ENCODE measurements around the gene NEMF.
A peak's percentile ranks its signal among the peaks of the same experiment; 100 is the strongest.
"Not testable (repeated sequence)": the region's sequence is repeated elsewhere in the genome, so short reads cannot be mapped to it uniquely, and the experiment has no call there.

Gene NEMF

DNA sequence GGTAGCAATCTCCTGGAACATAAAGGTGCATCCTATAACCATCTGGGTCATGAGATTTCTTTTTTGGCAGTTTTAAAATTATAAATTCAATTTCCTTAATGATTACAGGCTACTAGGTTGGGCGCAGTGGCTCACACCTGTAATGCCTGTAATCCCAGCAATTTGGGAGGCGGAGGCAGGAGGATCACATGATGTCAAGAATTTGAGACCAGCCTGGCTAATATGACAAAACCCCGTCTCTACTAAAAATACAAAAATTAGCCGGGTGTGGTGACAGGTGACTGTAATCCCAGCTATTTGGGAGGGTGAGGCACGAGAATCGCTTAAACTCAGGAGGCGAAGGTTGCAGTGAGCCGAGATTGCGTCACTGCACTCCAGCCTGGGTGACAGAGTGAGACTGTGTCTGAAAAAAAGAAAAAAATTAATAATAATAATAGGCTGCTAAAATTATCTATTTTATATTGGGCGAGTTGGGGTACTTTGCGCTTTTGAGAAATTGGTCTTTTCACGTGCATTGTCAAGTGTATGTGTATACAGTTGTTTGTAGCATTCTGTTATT, 23.1 kb upstream of the NEMF start:
- no peak for DNase-seq

DNA sequence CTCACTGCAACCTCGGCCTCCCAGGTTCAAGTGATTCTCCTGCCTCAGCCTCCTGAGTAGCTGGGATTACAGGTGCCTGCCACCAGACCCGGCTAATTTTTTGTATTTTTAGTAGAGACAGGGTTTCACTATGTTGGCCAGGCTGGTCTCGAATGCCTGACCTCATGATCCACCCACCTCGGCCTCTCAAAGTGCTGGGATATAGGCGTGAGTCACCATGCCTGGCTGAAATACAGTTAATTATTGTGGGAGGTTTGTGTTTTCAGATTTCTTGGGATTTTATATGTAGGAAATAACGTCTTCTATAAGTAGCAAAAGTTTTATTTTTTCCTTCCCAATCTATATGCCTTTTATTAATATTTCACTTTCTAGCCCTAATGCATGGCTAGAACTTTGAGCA, 21.0 kb upstream of the NEMF start:
- DNase-seq, result not testable (repeated sequence)

DNA sequence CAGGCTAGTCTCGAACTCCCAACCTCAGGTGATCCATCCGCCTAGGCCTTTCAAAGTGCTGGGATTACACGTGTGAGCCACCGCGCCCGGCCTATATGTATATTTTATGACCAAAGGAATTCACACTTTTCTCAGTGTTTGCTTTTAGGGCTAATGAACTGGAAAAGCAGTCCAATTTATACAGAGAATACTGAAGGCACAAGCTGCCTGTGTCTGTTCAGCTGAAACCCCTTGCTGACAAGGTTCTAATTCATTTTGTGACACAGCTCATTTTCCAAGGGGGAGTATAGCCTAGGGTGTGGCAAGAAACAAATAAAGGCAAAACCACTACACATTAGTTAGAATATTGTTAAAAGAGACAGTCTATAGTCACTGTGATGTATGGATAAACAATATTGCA, 18.3 kb upstream of the NEMF start:
- no peak for DNase-seq

DNA sequence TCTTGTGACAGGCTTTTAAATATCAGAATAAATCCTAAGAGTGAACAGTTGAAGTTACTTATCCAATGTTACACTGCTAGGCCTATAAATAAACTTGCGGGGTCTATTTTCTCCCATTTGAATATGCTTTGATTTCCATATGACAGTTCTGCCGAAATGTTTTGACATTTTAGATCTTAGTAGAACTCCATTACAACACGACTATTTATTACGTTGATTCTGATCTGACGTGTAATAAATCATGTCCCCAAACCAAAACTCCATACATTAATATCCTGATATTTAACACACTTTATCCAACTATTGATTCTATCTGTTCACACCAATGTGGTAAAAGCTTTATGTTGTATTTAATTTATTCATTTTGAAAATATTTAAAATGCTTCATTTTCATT, 16.1 kb upstream of the NEMF start:
- no peak for DNase-seq

DNA sequence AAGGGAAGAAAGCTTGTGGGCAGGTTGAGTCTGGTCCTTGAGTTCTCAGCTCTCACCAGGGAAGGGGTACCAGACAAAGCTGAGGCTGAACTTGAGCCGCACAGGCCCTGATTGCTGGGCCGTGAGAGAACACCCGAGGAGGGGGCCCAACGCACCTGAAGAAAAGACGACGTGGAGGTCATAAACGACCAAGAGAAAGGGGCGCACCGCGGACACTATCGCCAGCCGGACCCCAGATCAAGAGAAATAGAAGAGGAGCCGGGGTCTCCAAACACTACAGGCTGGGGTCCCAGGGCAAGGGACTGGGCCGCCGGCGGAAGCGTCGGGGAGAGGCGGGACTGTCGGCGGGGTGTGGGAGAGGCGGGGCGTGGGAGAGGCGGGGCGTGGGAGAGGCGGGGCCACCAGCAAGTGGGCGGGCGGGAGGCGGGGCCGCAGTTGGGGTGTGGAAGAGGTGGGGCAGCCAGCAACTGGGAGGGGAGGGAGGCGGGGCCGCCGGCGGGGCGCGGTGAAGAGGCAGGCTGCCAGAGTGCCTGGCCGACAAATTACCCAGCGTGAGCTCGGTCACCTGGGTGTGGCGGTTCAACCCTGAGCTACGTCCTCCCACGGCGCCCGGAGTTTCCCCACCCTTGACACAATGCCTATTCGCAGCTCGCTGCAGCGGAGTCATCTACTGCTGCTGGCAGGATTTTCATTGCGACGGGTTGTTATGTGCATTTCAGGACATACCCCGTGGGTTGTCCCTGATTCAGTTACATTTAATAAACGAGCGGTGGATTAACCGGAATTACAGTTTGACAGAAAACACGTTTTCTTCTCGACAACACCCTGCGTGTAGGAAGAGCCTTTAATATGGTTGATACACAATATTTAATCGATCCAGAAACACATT, 15.5 kb upstream of the NEMF start:
- DNase-seq, result peak; percentile 96

DNA sequence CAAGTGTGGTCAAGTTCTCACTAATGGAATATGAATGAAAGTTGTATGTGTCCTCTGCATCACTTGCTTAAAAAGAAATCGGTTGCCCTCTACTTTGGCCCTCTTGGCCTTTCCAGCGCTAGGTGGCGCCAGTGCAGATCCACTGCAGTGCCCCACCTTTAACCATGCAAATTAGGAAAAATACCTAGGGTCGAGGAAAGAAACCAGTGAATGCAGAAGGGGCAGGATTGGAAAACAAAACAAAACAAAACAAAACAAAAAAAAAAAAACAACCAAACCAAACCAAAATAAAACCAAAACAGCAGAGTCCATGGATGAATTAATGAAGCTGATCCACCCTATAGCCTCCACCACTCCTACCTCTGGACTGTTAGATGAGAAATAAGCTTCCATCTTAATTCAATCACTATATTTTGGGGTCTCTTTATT, 12.9 kb upstream of the NEMF start:
- DNase-seq, result peak; percentile 73

DNA sequence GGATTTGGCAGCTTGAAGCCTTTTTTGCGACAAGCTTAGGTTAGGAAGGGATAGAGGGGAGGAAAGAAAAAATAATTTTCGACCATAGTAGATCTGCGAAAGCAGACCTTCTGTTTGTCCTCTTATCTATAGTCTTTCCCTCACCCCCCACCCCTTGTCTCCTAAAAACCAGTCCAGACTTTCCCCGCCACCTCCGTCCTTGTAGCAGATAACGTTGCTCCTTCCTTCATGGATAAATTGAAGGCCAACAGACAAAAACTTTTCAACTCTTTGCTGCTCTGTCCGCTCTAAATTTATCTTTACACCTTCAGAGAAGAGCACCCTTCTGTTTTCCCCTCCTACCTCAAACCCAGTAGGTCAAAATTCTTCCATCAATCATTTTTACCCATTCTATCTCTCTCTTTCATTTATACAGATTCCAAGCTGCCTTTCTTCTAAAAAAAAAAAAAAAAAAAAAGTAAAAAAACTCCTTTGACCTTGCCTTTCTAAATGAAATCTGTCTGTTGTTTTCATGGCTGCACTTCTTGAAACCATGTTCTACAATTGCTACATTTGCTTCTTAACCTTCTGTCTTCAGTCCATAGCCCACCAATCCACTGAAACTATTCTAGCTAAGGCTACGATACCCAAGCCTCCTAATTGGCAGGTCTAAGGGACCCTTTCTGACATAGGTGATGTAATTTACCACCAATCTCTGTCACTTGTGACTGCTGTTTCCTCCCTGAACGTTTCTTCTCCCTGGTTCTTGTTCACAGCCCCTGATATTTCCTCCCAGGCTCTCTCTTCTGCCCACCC, 11.1 kb upstream of the NEMF start:
- DNase-seq, result no peak

DNA sequence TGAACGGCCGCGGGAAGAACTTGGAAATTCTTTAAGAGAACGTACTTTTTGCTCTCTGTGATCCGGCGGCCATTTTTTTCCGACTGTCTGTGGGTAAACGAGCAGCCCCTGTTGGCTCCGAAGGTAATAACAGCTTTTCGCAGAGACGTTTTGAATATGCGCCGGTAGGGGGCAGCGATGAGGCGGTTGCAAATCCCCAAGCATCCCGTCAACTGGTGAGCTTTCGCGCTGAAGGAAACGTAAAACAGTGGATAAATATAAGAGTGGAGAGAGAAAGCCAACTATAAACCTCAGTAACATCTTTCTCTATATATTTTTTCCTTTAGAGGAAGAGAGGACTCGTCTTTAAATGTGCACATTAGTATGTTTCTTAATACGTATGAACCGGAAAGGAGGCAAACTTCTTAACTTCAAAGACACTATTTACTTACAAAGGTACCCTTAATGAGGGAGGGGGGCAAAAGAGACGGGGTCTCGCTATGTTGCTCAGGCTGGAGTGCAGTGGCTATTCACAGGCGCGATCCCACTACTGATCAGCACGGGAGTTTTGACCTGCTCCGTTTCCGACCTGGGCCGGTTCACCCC, 9.6 kb upstream of the NEMF start:
- peak; percentile 78 for DNase-seq

DNA sequence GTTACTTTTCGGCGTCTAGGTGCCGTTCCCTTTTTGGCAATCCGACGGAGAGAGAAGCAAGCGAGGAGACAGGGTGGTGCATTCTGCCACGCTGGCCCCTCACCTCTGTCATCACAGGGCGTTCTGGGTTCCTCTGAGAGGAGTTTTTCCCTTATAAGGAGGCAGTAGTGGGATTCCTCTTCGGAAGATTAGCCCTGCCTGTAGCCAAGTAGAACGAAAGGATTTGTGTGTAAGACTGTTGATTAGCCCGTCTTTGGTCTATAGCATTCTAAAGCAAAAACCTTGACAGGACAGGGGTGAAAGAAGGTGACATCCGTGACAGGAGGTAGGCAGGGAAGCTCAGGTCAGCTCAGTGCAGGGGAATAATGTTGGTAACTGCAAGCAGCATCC, 9.1 kb upstream of the NEMF start:
- DNase-seq, result peak; percentile 41

DNA sequence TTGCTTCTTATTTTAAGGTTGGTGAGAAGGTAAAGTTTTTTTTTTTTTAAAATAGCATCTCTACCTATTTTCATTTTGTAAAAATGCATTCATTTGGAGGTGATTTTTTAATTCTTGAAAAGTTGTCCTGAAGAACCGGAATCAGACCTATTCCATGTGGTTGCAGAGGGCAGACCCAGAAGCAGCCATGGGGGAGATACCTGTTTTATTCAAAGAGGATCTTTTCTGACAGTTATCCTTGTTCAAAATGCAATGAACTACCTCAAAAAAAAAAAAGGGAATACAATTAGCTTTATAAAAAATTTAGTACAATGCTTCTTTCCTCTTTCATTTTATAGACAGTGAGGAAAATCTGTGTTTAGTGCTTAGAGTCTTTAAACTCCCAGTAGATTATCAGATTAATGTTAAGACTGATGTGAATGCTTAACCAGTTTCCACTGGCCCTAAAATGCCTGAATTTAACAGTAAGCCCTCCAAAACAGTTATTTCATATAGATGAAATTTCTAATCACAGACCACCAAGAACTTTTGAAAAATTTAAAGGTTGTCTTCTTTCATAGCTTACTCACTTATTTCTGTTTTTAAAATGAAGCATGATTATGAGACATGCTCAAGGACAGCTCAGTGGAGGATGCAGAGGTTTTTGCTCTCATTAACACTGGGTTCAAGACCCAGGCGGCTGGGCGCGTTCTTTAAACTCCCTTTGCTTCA, 8.6 kb upstream of the NEMF start:
- DNase-seq, result no peak

DNA sequence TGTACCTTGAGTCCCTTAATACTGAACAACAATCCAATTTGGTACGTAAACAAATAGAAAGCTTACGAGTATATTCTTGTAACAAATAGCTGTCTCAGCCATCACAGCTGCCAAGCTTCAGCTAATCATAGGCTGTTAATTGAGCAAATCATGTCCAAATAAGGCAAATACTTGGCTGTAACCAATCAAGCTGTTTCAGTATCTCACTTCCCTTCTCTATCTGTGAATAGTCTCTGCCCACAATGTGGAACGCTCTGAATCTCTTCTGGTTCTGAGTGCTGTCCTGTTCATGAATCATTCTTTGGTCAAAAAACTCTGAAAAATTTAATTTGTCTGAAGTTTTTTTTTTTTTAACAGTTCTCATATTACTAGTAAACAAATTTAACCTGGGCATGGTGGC, 5.8 kb upstream of the NEMF start:
- DNase-seq, result no peak

DNA sequence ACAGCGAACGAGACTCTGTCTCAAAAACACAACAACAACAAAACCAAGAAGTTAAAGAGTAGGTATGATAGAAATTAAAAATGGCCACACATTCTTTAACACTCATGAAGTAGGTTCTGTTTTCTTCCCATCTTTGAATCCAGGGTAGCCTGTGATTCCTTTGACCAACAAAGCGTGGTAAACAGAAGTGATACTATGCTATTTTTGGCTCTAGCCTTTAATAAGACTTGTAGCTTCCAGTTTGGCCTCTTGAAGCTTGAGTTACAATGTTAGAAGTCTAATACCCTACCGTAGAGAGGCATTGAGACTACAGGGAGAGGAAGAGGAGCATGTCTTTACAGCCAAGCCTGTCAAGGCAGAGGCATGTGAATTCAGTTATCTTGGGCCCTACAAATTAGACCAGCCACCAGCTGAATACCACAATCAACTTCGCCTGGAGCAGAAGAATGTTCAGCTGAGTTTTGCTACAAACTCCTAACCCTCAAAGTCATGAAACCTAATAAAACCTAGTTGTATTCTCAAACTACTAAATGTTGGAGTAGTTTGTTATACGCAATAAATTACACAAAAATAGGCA, 4.9 kb upstream of the NEMF start:
- no peak for DNase-seq

DNA sequence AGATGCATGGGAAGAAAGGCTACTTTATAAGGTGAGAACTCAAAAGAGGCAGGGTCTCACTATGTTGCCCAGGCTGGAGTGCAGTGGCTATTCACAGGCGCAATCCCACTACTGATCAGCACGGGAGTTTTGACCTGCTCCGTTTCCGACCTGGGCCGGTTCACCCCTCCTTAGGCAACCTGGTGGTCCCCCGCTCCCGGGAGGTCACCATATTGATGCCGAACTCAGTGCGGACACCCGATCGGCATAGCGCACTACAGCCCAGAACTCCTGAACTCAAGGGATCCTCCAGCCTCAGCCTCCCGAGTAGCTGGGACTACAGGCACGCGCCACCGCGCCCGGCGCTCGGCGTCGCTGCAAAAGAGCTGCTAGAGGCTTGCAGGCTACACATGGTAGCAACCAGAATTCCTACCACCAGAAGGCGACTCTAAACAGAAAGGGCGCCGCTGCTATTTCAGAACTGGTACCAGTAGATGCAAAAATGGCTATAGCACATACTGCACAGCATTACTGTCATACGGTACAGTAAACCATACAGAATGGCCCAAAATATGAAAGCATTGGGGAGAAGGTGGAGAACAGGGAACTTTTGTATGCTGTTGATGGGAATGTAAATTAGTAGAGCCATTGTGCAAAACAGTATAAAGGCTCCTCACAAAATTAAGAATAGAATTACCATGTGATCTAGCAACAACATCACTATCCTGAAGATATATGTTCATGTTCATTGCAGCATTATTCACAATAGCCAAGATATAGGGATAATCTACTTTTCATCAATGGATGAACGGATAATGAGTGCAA, 1.2 kb upstream of the NEMF start:
- peak; percentile 64 for DNase-seq

DNA sequence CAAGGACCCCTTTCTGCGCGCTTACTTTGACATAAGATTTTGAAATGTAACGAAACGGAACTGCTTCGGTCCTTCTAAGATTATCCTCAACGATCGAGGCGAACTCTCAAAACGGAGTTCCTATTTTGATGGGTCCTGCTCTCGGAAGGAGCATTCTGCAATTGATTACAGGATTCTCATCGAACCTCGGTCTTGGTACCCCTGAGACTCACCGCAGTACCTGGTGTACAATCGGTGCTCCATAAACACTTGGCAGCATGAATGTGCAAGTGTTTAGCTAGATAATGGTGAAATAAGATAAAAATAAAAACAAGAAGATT, 530 bp upstream of the NEMF start:
- DNase-seq, result no peak

DNA sequence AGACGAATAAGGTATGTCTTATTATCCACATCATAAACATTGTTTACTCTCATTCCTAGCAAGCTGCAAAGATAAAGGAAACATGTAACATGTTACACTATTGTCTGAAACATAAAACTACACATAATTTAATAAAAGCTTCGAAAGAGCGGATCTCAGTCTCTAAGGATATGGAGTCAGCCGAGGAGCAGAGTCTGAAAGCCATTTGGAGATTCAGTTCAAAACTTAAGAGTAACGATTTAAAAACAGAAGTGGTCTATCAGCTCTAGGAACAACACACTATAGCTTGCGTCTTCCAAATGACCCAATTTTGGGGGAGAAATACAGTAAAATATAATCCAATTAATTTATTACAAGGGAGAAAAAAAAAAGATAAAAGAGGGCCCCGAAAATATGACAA, 775 bp downstream of the NEMF start:
- no peak for DNase-seq

DNA sequence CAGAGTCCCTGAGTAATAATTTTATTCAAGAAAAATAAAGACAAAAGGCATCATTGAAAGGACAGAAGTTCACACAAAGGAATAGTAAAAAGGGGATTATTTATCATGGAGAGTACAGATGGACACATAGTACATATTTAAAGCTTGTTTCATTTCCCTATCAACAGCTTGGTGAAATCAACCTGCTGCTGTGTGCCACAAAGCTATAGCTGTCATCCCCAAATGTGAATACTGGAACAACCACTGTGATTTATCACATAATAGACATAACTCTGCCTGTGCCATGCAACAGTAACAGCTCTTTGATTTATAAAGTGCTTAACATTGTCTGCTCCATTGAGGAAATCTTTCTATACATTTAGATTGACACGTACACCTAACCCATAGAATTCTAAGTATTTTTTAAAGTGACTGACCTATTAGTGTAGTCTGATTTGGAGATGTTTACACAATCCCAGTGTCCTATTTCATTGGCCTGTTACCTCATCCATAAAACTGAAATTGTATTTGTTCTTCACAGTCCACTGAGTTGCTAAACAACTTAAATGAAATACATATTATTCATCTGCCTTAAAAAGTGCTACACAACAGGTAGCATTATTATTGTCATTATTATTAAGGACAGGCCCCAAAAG, 3.3 kb downstream of the NEMF start:
- no peak for DNase-seq

DNA sequence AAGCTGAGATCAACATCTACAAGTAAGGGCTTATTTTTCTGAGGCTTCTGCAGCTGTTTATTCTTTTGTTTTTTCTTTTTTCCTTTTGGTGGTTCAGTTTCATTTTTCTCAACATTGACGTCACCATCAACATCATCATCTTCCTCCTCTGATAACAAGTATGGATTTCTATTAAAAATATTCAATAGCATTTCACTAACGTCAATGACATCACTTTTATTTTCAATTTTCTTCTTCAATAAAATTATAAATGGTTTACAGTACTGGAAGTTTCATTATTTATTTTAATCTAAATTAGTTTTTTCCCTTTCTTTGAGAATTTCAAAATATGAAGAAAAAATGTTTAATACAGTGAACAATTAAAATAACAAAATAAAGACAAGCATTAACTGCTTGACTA, 23.9 kb downstream of the NEMF start:
- no peak for DNase-seq

DNA sequence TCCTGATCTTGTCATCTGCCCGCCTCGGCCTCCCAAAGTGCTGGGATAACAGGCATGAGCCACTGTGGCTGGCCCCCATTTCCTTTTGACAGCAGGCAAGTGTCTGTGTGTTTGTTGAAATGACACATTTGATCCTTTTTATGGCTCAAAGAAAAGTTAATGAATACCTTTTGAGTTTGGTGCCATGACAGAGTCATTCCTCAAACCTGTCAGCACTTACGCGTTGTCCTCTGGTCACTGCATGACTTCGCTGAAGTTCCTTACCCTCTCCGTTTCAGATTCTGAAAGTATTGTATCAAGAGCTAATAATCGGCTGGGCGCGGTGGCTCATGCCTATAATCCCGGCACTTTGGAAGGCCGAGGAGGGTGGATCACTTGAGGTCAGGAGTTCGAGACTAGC, 32.4 kb downstream of the NEMF start:
- no peak for DNase-seq

DNA sequence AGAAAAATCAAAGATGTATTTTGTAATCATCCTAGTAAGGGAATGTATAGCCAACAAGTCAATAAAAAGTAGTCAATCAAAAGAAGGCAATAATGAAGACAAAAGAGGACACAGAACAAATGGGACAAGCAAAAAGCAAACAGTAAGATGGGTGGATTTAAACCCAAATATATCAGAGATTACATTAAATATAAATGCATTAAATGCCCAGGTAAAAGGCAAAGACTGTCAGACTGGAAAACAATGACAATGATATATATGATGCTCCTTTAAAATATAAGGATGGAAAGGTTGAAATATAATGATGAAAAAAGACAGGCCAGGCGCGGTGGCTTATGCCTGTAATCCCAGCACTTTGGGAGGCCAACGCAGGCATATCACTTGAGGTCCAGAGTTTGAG, 35.7 kb downstream of the NEMF start:
- DNase-seq, result no peak

DNA sequence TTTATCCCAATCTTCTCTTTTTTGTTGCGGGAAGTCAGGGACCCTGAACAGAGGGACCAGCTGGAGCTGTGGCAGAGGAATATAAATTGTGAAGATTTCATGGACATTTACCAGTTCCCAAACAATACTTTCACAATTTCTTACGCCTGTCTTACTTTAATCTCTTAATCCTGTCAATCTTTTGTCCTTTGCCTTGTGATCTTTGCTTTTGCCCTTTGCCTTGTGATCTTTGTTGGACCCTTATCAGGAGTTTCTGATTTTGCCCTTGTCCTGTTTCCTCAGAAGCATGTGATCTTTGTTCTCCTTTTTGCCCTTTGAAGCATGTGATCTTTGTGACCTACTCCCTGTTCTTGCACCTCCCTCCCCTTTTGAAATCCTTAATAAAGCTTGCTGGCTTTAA, 36.5 kb downstream of the NEMF start:
- not testable (repeated sequence) for DNase-seq

DNA sequence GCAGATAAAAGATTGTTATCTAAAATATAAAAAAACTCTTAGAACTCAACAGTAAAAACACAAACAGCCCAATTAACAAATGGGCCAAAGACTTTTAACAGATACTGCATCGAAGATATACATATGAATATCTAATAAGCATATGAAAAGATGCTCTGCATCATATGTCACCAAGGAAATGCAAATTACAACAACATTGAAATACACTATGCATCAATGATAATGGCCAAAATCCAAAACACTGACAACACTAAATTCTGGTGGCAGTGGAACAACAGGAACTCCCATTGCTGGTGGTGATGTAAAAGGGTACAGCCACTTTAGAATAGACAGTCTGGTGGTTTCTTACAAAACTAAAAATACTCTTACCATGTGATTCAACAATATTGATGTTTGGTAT, 43.8 kb downstream of the NEMF start:
- DNase-seq, result no peak

Measured in effector CD4-positive, alpha-beta T cell (primary cell).